ENCODE measurements around the gene CEP250. TPM values are rescaled to one million over a fixed set of nuclear protein-coding genes. Genes with fewer than 3 reads are reported as not detected.

CEP250 gene
- total RNA-seq, 1 donor from 2014 or later: 15.3 TPM

GRCh38 chr20:35479798-35480197 is 24.4 kb downstream of the CEP250 start:
- Histone ChIP-seq H3K4me3 (no peak overlapping the region), H3K36me3 (peaks cover 92% of the 10 kb centered on the region), H3K4me1 (no peaks in the 10 kb centered on the region), H3K27me3 (ENCODE audit: low read depth) (no peaks in the 10 kb centered on the region), H3K9me3 (replicated peaks) (peaks cover 8% of the 10 kb centered on the region), H3K27ac (replicated peaks) (no peak overlapping the region)
- intact Hi-C loops (cut with micrococcal nuclease): no loop called here
- DNase-seq: no peak
- no peak for TF ChIP-seq CTCF (IDR thresholded peaks at IDR 0.05; ENCODE audit: borderline replicate concordance)

- intact Hi-C loops (cut with micrococcal nuclease): no loop called here
- peaks cover 82% of the 10 kb centered on the region for H3K36me3 ChIP-seq
- DNase-seq: no peak
- no peak overlapping the region for H3K27ac ChIP-seq (replicated peaks)
- no peak for TF ChIP-seq CTCF (IDR thresholded peaks at IDR 0.05; ENCODE audit: borderline replicate concordance)
- H3K27me3 ChIP-seq (ENCODE audit: low read depth): no peaks in the 10 kb centered on the region
- peaks cover 8% of the 10 kb centered on the region for H3K9me3 ChIP-seq (replicated peaks)
- H3K4me3 ChIP-seq: no peak overlapping the region
- H3K4me1 ChIP-seq: no peaks in the 10 kb centered on the region
These were observed 32.1 kb downstream of the CEP250 start for GRCh38 chr20:35487479-35487878.

- no peak for TF ChIP-seq CTCF (IDR thresholded peaks at IDR 0.05; ENCODE audit: borderline replicate concordance)
- DNase-seq: no peak
- Histone ChIP-seq H3K9me3 (replicated peaks) (no peaks in the 10 kb centered on the region), H3K4me3 (no peak overlapping the region), H3K27me3 (ENCODE audit: low read depth) (no peaks in the 10 kb centered on the region), H3K4me1 (no peaks in the 10 kb centered on the region), H3K36me3 (peaks cover 87% of the 10 kb centered on the region), H3K27ac (replicated peaks) (no peak overlapping the region)
- intact Hi-C loops (cut with micrococcal nuclease): no loop called here
These were observed 34.3 kb downstream of the CEP250 start for GRCh38 chr20:35489717-35490116.

- H3K27ac ChIP-seq (replicated peaks): no peak overlapping the region
These were observed 35.4 kb downstream of the CEP250 start for GRCh38 chr20:35490736-35491181.

GRCh38 chr20:35491823-35492222 is 36.4 kb downstream of the CEP250 start:
- intact Hi-C loops (cut with micrococcal nuclease): no loop called here
- no peaks in the 10 kb centered on the region for H3K27me3 ChIP-seq (ENCODE audit: low read depth)
- H3K36me3 ChIP-seq: peaks cover 93% of the 10 kb centered on the region
- DNase-seq: no peak
- no peaks in the 10 kb centered on the region for H3K9me3 ChIP-seq (replicated peaks)
- no peak for TF ChIP-seq CTCF (IDR thresholded peaks at IDR 0.05; ENCODE audit: borderline replicate concordance)
- H3K4me1 ChIP-seq: peaks cover 4% of the 10 kb centered on the region
- H3K27ac ChIP-seq (replicated peaks): no peak overlapping the region
- no peak overlapping the region for H3K4me3 ChIP-seq

More at GRCh38 chr20:35490736-35491181, 35.4 kb downstream of the CEP250 start:
- Histone ChIP-seq H3K36me3 (peaks cover 91% of the 10 kb centered on the region), H3K9me3 (replicated peaks) (no peaks in the 10 kb centered on the region), H3K27me3 (ENCODE audit: low read depth) (no peaks in the 10 kb centered on the region), H3K4me1 (no peaks in the 10 kb centered on the region), H3K4me3 (peak overlapping the region; percentile 48)
- intact Hi-C loops (cut with micrococcal nuclease): no loop called here
- TF ChIP-seq CTCF (IDR thresholded peaks at IDR 0.05; ENCODE audit: borderline replicate concordance): no peak
- no peak for DNase-seq
